ENCODE results near the gene EXOC2.

The EXOC2 gene

DNA sequence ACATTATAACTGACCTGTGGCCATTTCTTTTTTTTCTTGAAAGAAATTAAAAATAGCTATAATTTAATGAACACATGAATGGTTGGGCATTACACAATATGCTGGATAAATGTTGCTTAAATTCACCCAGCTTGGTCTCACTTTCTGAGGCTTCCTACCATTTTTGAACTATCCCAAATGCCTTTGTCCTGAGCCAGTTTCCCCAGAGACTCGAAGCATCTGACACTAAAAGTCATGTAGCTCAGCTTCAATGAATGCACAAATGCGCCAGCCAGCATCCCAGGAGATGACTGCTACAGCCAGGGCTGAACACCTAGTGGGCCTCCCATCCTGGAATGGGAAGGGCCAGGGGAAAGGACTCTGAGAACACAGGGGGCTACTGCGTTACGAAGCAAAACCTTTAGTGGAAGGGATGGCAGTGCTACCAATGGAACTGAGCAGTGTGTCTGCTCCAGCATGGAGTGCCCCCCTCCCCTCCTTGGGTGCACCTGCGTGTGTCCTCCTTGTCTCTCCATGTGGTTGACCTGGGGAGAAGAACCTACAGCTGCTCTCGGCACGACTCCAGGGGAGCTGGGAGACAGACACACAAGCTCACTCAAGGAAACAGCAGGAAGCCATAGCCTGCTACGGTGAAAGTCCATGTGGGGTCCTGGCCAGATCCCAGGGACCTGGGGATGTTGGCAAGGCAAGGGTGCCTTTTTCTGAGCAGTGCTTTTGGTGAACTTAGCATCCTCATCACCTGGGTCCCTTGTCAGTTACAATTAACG, 240.5 kb downstream of the EXOC2 start:
- peaks cover 0 to 4% (median 0%) of the 10 kb centered on the region in 3 experiments for H3K27me3 ChIP-seq (ENCODE audit: control insufficient read depth in 3 of 3, insufficient read depth in 3 of 3, low read depth in 1 of 3, low read length in 3 of 3)
- no peak overlapping the region for H2BK120ac ChIP-seq (ENCODE audit: low read depth, low read length)
- H3K14ac ChIP-seq (ENCODE audit: low read length) = no peak overlapping the region
- H3K79me1 ChIP-seq (ENCODE audit: low read depth, low read length) = no peaks in the 10 kb centered on the region
- no peak overlapping the region for H3K4ac ChIP-seq (ENCODE audit: low read length)
- no peak overlapping the region for H3K4me2 ChIP-seq (ENCODE audit: insufficient read depth, low read length, poor library complexity, severe bottlenecking)
- WGBS, 2 donors (ENCODE audit: extremely low coverage in 2 of 2, insufficient read length in 2 of 2, insufficient replicate concordance in 1 of 2) = no CpG with 5 or more reads among the region's 9 CpGs
- no peak overlapping the region for H3K27ac ChIP-seq (replicated peaks; ENCODE audit: low read length)
- no peak for DNase-seq (ENCODE audit: low spot score)
- H2BK12ac ChIP-seq (ENCODE audit: low read length) = no peak overlapping the region
- no peak overlapping the region for H3K4me3 ChIP-seq (ENCODE audit: low read length in 2 of 2)
- no peak overlapping the region for H2AK5ac ChIP-seq (ENCODE audit: low read depth, low read length)
- H3K9me3 ChIP-seq (replicated peaks in 1 of 2; ENCODE audit: control insufficient read depth in 2 of 2, insufficient read depth in 1 of 2, low read depth in 1 of 2, low read length in 2 of 2) = peaks cover 0 to 3% of the 10 kb centered on the region in 2 donors
- no peak overlapping the region for H4K91ac ChIP-seq (ENCODE audit: low read depth, low read length, poor library complexity)
- H3K4me1 ChIP-seq (ENCODE audit: control insufficient read depth in 2 of 2, insufficient read depth in 1 of 2, low read depth in 1 of 2, low read length in 2 of 2) = no peaks in the 10 kb centered on the region
- no peaks in the 10 kb centered on the region for H3K36me3 ChIP-seq (replicated peaks in 1 of 2; ENCODE audit: control insufficient read depth in 2 of 2, insufficient read depth in 2 of 2, low read length in 2 of 2)
- no peak overlapping the region for H3K9ac ChIP-seq (ENCODE audit: low read depth, low read length, poor library complexity)
- H2AFZ ChIP-seq (ENCODE audit: low read length) = no peak overlapping the region
- H2BK5ac ChIP-seq (ENCODE audit: low read length) = no peak overlapping the region
- H3K23ac ChIP-seq (ENCODE audit: low read depth, low read length, poor library complexity) = no peak overlapping the region
- no peak overlapping the region for H2BK15ac ChIP-seq (ENCODE audit: low read length)
- H3K18ac ChIP-seq (ENCODE audit: low read length) = no peak overlapping the region
- no peak overlapping the region for H4K8ac ChIP-seq (ENCODE audit: low read depth, low read length)

DNA sequence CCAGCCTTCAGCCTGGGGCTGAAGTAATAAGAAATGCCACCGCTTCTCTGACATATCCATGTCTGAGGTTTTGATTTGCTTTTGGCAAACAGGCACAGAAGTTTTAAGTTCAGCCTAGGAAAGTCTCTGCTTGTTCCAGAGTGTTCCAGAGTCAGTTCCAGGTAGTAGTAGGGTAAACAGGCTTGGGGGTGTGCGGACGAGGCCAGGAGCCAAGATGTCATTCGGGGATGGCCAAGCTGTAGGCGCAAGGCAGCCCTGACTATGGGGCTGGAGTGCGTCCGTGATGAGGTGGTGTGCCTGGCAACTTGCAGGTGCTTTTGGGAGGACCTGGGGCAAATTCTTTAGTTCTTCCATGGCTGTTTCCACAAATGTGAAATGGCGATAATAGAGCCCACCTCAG, 241.1 kb downstream of the EXOC2 start:
- Histone ChIP-seq H2BK5ac (ENCODE audit: low read length) (no peak overlapping the region), H3K4me2 (ENCODE audit: insufficient read depth, low read length, poor library complexity, severe bottlenecking) (no peak overlapping the region), H2AK5ac (ENCODE audit: low read depth, low read length) (no peak overlapping the region), H3K36me3 (replicated peaks in 1 of 2; ENCODE audit: control insufficient read depth in 2 of 2, insufficient read depth in 2 of 2, low read length in 2 of 2) (no peaks in the 10 kb centered on the region), H3K18ac (ENCODE audit: low read length) (no peak overlapping the region), H3K23ac (ENCODE audit: low read depth, low read length, poor library complexity) (no peak overlapping the region), H2BK12ac (ENCODE audit: low read length) (no peak overlapping the region), H3K9ac (ENCODE audit: low read depth, low read length, poor library complexity) (no peak overlapping the region), H3K4ac (ENCODE audit: low read length) (no peak overlapping the region), H2BK120ac (ENCODE audit: low read depth, low read length) (no peak overlapping the region), H3K27me3 (ENCODE audit: control insufficient read depth in 3 of 3, insufficient read depth in 3 of 3, low read depth in 1 of 3, low read length in 3 of 3) (peaks cover 0 to 4% (median 0%) of the 10 kb centered on the region in 3 experiments), H3K14ac (ENCODE audit: low read length) (no peak overlapping the region), H3K79me1 (ENCODE audit: low read depth, low read length) (no peaks in the 10 kb centered on the region), H2AFZ (ENCODE audit: low read length) (no peak overlapping the region), H3K9me3 (replicated peaks in 1 of 2; ENCODE audit: control insufficient read depth in 2 of 2, insufficient read depth in 1 of 2, low read depth in 1 of 2, low read length in 2 of 2) (peaks cover 0 to 3% of the 10 kb centered on the region in 2 donors), H4K91ac (ENCODE audit: low read depth, low read length, poor library complexity) (no peak overlapping the region), H2BK15ac (ENCODE audit: low read length) (no peak overlapping the region), H4K8ac (ENCODE audit: low read depth, low read length) (no peak overlapping the region), H3K4me1 (ENCODE audit: control insufficient read depth in 2 of 2, insufficient read depth in 1 of 2, low read depth in 1 of 2, low read length in 2 of 2) (peaks cover 0 to under 1% of the 10 kb centered on the region in 2 donors), H3K4me3 (ENCODE audit: low read length in 2 of 2) (no peak overlapping the region), H3K27ac (replicated peaks; ENCODE audit: low read length) (no peak overlapping the region)
- DNase-seq (ENCODE audit: low spot score) = no peak
- no CpG with 5 or more reads among the region's 8 CpGs for WGBS, 2 donors (ENCODE audit: extremely low coverage in 2 of 2, insufficient read length in 2 of 2, insufficient replicate concordance in 1 of 2)

DNA sequence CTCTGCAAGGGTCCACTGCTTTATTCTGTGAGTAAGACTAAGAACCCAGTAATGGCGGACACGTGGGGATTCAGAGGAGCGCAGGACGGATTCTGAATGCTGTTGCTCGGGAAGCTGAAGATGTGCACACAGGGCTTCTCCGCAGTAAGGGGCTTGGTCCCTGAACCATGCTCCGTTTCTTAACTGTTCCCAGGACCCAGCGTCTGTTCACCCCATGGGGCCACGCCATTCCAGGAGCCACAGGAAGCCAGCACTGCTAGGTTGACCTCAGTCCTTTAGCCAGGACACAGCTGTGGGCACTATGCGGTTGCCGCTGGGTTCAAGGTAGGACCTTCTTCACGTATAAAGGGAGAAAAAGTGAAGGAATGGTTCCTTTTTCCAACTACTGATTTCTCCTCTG, 241.6 kb downstream of the EXOC2 start:
- no CpG with 5 or more reads among the region's 12 CpGs for WGBS, 2 donors (ENCODE audit: extremely low coverage in 2 of 2, insufficient read length in 2 of 2, insufficient replicate concordance in 1 of 2)
- H2AFZ ChIP-seq (ENCODE audit: low read length) = no peak overlapping the region

DNA sequence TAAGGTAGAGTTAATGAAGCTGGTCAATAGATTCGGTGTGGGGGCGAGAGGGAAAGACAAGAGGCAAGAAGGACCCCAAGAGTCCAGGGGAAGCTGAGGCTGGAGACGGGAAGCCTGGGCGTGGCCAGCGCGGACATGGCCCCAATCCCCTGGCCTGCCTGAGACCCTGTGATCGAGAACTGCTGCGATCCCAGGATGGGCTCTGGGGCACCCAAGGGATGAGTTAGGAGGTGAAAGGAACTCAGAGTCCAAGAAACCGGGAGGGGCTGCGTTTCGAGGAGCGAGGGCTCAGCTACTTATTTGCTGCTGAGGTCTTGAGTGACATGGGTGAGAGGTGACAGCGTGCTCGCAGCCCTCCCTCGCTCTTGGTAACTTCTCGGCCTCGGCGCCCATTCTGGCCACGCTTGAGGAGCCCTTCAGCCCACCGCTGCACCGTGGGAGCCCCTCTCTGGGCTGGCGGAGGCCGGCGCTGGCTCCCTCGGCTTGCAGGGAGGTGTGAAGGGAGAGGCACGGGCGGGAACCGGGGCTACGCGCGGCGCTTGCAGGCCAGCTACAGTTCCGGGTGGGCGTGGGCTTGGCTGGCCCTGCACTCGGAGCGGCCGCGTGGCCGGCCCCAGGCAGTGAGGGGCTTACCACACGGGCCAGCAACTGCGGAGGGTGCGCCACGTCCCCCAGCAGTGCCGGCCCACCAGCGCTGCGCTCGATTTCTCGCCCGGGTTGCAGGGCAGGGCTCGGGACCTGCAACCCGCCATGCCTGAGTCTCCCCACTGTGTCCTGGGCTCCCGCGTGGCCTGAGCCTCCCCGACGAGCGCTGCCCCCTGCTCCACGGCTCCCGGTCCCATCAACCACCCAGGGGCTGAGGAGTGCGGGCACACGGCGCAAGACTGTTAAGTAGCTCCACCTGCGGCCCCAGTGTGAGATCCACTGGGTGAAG, 243.2 kb downstream of the EXOC2 start:
- H3K23ac ChIP-seq (ENCODE audit: low read depth, low read length, poor library complexity) = no peak overlapping the region
- no peak for DNase-seq (ENCODE audit: low spot score)
- H3K4me3 ChIP-seq (ENCODE audit: low read length in 2 of 2) = no peak overlapping the region
- H2BK5ac ChIP-seq (ENCODE audit: low read length) = no peak overlapping the region
- no peak overlapping the region for H3K9ac ChIP-seq (ENCODE audit: low read depth, low read length, poor library complexity)
- no peak overlapping the region for H2AK5ac ChIP-seq (ENCODE audit: low read depth, low read length)
- no peak overlapping the region for H4K8ac ChIP-seq (ENCODE audit: low read depth, low read length)
- peaks cover 0 to 4% (median 0%) of the 10 kb centered on the region in 3 experiments for H3K27me3 ChIP-seq (ENCODE audit: control insufficient read depth in 3 of 3, insufficient read depth in 3 of 3, low read depth in 1 of 3, low read length in 3 of 3)
- WGBS, 2 donors (ENCODE audit: extremely low coverage in 2 of 2, insufficient read length in 2 of 2, insufficient replicate concordance in 1 of 2) = no CpG with 5 or more reads among the region's 62 CpGs
- H2BK15ac ChIP-seq (ENCODE audit: low read length) = no peak overlapping the region
- H3K27ac ChIP-seq (replicated peaks; ENCODE audit: low read length) = no peak overlapping the region
- H2AFZ ChIP-seq (ENCODE audit: low read length) = no peak overlapping the region
- no peak overlapping the region for H4K91ac ChIP-seq (ENCODE audit: low read depth, low read length, poor library complexity)
- peak overlapping the region; percentile 37 for H3K18ac ChIP-seq (ENCODE audit: low read length)
- no peak overlapping the region for H3K14ac ChIP-seq (ENCODE audit: low read length)
- H2BK12ac ChIP-seq (ENCODE audit: low read length) = no peak overlapping the region
- H3K79me1 ChIP-seq (ENCODE audit: low read depth, low read length) = no peaks in the 10 kb centered on the region
- H3K4ac ChIP-seq (ENCODE audit: low read length) = no peak overlapping the region
- H3K9me3 ChIP-seq (replicated peaks in 1 of 2; ENCODE audit: control insufficient read depth in 2 of 2, insufficient read depth in 1 of 2, low read depth in 1 of 2, low read length in 2 of 2) = peaks cover 0 to 3% of the 10 kb centered on the region in 2 donors
- no peak overlapping the region for H3K4me2 ChIP-seq (ENCODE audit: insufficient read depth, low read length, poor library complexity, severe bottlenecking)
- no peak overlapping the region for H2BK120ac ChIP-seq (ENCODE audit: low read depth, low read length)
- no peaks in the 10 kb centered on the region for H3K36me3 ChIP-seq (replicated peaks in 1 of 2; ENCODE audit: control insufficient read depth in 2 of 2, insufficient read depth in 2 of 2, low read length in 2 of 2)
- H3K4me1 ChIP-seq (ENCODE audit: control insufficient read depth in 2 of 2, insufficient read depth in 1 of 2, low read depth in 1 of 2, low read length in 2 of 2) = peaks cover 0 to 3% of the 10 kb centered on the region in 2 donors

More for the DNA sequence above, 241.6 kb downstream of the EXOC2 start:
- Histone ChIP-seq H3K23ac (ENCODE audit: low read depth, low read length, poor library complexity) (no peak overlapping the region), H3K4ac (ENCODE audit: low read length) (no peak overlapping the region), H2BK5ac (ENCODE audit: low read length) (no peak overlapping the region), H2BK12ac (ENCODE audit: low read length) (no peak overlapping the region), H2BK15ac (ENCODE audit: low read length) (no peak overlapping the region), H3K36me3 (replicated peaks in 1 of 2; ENCODE audit: control insufficient read depth in 2 of 2, insufficient read depth in 2 of 2, low read length in 2 of 2) (no peaks in the 10 kb centered on the region), H2AK5ac (ENCODE audit: low read depth, low read length) (no peak overlapping the region), H3K4me3 (ENCODE audit: low read length in 2 of 2) (no peak overlapping the region), H3K18ac (ENCODE audit: low read length) (no peak overlapping the region), H3K27ac (replicated peaks; ENCODE audit: low read length) (no peak overlapping the region), H4K91ac (ENCODE audit: low read depth, low read length, poor library complexity) (no peak overlapping the region), H3K4me2 (ENCODE audit: insufficient read depth, low read length, poor library complexity, severe bottlenecking) (no peak overlapping the region), H3K9ac (ENCODE audit: low read depth, low read length, poor library complexity) (no peak overlapping the region), H3K14ac (ENCODE audit: low read length) (no peak overlapping the region), H3K9me3 (replicated peaks in 1 of 2; ENCODE audit: control insufficient read depth in 2 of 2, insufficient read depth in 1 of 2, low read depth in 1 of 2, low read length in 2 of 2) (peaks cover 0 to 3% of the 10 kb centered on the region in 2 donors), H3K79me1 (ENCODE audit: low read depth, low read length) (no peaks in the 10 kb centered on the region), H2BK120ac (ENCODE audit: low read depth, low read length) (no peak overlapping the region), H3K4me1 (ENCODE audit: control insufficient read depth in 2 of 2, insufficient read depth in 1 of 2, low read depth in 1 of 2, low read length in 2 of 2) (peaks cover 0 to 3% of the 10 kb centered on the region in 2 donors), H4K8ac (ENCODE audit: low read depth, low read length) (no peak overlapping the region), H3K27me3 (ENCODE audit: control insufficient read depth in 3 of 3, insufficient read depth in 3 of 3, low read depth in 1 of 3, low read length in 3 of 3) (peaks cover 0 to 4% (median 0%) of the 10 kb centered on the region in 3 experiments)
- DNase-seq (ENCODE audit: low spot score) = no peak
